ENCODE measurements around the gene ITGA7.

ITGA7 gene

DNA sequence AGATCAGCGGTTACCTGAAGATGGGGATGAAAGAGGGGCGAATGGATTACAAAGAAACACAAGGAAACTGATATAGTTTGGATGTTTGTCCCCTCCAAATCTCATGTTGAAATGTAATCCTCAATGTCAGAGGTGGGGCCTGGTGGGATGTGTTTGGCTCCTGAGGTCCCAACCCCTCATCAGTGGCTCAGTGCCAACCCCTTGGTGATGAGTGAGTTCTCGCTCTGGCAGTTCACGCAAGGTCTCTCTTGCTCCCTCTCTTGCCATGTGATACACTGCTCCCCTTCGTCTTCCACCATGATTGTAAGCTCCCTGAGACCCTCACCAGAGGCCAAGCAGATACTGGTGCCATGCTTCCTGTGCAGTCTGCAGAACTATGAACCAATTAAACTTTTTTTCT lies 28.0 kb downstream of the ITGA7 start:
- peaks cover 3% of the 10 kb centered on the region; the same call in 1 of the 2 replicates for H3K27me3 ChIP-seq (replicated peaks; ENCODE audit: control insufficient read depth, insufficient read depth, low read length)
- TF ChIP-seq, protein P1, sequence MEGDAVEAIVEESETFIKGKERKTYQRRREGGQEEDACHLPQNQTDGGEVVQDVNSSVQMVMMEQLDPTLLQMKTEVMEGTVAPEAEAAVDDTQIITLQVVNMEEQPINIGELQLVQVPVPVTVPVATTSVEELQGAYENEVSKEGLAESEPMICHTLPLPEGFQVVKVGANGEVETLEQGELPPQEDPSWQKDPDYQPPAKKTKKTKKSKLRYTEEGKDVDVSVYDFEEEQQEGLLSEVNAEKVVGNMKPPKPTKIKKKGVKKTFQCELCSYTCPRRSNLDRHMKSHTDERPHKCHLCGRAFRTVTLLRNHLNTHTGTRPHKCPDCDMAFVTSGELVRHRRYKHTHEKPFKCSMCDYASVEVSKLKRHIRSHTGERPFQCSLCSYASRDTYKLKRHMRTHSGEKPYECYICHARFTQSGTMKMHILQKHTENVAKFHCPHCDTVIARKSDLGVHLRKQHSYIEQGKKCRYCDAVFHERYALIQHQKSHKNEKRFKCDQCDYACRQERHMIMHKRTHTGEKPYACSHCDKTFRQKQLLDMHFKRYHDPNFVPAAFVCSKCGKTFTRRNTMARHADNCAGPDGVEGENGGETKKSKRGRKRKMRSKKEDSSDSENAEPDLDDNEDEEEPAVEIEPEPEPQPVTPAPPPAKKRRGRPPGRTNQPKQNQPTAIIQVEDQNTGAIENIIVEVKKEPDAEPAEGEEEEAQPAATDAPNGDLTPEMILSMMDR (IDR thresholded peaks at IDR 0.05; ENCODE audit: insufficient read depth, low read length, poor library complexity, severe bottlenecking): no peak
- H3K4me3 ChIP-seq (replicated peaks; ENCODE audit: low read depth, low read length): no peak overlapping the region
- no peaks in the 10 kb centered on the region for H3K36me3 ChIP-seq (ENCODE audit: control insufficient read depth, insufficient read depth, low read length)
- DNase-seq (ENCODE audit: extremely low read depth, insufficient read length): no peak

GRCh38 chr12:55676707-55677106 lies 31.0 kb downstream of the ITGA7 start:
- TF ChIP-seq, protein P1 (IDR thresholded peaks at IDR 0.05; ENCODE audit: insufficient read depth, low read length, poor library complexity, severe bottlenecking): no peak
- Histone ChIP-seq H3K4me3 (replicated peaks; ENCODE audit: low read depth, low read length) (no peak overlapping the region), H3K36me3 (ENCODE audit: control insufficient read depth, insufficient read depth, low read length) (no peaks in the 10 kb centered on the region), H3K27me3 (replicated peaks; ENCODE audit: control insufficient read depth, insufficient read depth, low read length) (no peaks in the 10 kb centered on the region; the same call in 1 of the 2 replicates)
- DNase-seq (ENCODE audit: extremely low read depth, insufficient read length): no peak

DNA sequence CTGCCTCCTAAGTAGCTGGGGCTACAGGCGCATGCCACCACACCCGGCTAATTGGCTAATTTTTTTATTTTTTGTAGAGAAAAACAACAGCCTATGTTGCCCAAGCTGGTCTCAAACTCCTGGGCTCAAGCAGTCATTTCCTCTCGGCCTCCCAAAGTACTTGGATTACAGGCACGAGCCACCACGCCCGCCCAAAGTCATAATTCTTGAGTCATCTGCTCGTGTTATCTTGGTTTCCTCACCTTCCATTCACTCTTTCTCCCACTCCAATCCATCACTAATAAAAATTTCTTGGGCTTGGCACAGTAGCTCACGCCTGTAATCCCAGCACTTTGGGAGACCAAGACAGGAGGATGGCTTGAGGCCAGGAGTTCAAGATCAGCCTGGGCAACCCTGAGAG lies 32.0 kb downstream of the ITGA7 start:
- DNase-seq (ENCODE audit: extremely low read depth, insufficient read length): no peak
- no peaks in the 10 kb centered on the region for H3K36me3 ChIP-seq (ENCODE audit: control insufficient read depth, insufficient read depth, low read length)
- H3K27me3 ChIP-seq (replicated peaks; ENCODE audit: control insufficient read depth, insufficient read depth, low read length): no peaks in the 10 kb centered on the region; the same call in 1 of the 2 replicates
- no peak overlapping the region for H3K4me3 ChIP-seq (replicated peaks; ENCODE audit: low read depth, low read length)
- TF ChIP-seq, protein P1 (IDR thresholded peaks at IDR 0.05; ENCODE audit: insufficient read depth, low read length, poor library complexity, severe bottlenecking): no peak

- no peak overlapping the region for H3K4me3 ChIP-seq (replicated peaks; ENCODE audit: low read depth, low read length)
- no peaks in the 10 kb centered on the region for H3K36me3 ChIP-seq (ENCODE audit: control insufficient read depth, insufficient read depth, low read length)
- no peaks in the 10 kb centered on the region for H3K27me3 ChIP-seq (replicated peaks; ENCODE audit: control insufficient read depth, insufficient read depth, low read length)
- TF ChIP-seq, protein P1 (IDR thresholded peaks at IDR 0.05; ENCODE audit: insufficient read depth, low read length, poor library complexity, severe bottlenecking): no peak
- peak; percentile 34 for DNase-seq (ENCODE audit: extremely low read depth, insufficient read length)
Measured at GRCh38 chr12:55673638-55674037, 34.1 kb downstream of the ITGA7 start.

DNA sequence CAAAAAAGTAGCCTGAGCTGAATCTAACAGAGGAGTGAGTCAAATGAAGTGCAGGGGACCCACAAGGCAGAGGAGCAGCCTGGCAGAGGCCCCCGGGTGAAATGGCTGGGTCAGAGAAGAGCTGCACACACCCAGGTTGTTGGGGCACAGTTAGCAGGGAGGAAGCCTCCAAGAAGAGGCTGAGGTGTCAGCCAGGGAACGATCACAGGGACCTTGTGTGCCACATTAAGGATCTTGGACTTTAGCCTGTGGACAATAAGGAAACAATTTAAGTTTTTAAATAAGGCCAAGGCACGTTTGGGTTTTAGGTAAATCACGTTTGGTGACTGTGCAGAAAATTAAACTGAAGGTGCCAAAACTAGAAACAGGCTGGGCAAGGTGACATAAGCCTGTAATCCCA lies 36.0 kb downstream of the ITGA7 start:
- Histone ChIP-seq H3K36me3 (ENCODE audit: control insufficient read depth, insufficient read depth, low read length) (no peaks in the 10 kb centered on the region), H3K27me3 (replicated peaks; ENCODE audit: control insufficient read depth, insufficient read depth, low read length) (no peaks in the 10 kb centered on the region), H3K4me3 (replicated peaks; ENCODE audit: low read depth, low read length) (no peak overlapping the region)
- DNase-seq (ENCODE audit: extremely low read depth, insufficient read length): no peak
- TF ChIP-seq, protein P1 (IDR thresholded peaks at IDR 0.05; ENCODE audit: insufficient read depth, low read length, poor library complexity, severe bottlenecking): no peak

DNA sequence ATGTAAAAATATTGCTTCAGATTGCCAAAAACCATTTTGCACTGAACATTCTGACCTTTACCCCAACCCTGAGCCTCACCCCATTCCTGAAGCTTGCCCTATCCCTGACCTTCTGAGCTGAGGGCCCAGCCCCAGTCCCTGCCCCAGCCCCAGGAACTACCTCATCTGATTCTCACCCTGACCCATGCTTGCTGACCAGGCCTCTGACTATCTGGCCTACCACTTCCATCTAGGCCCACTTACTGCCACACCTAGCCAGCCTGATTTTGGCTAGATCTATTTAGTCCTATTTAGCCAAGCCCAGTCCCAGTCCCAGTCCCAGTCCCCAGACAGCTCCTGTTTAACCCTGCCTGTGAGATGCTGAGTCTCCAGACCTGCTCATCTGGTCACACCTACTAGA lies 37.4 kb downstream of the ITGA7 start:
- H3K4me3 ChIP-seq (replicated peaks; ENCODE audit: low read depth, low read length): no peak overlapping the region
- TF ChIP-seq, protein P1 (IDR thresholded peaks at IDR 0.05; ENCODE audit: insufficient read depth, low read length, poor library complexity, severe bottlenecking): no peak
- DNase-seq (ENCODE audit: extremely low read depth, insufficient read length): no peak
- H3K27me3 ChIP-seq (replicated peaks; ENCODE audit: control insufficient read depth, insufficient read depth, low read length): no peaks in the 10 kb centered on the region
- no peaks in the 10 kb centered on the region for H3K36me3 ChIP-seq (ENCODE audit: control insufficient read depth, insufficient read depth, low read length)

Data from GM06990 (cell line).